GM12878 (cell line): ENCODE measurements around the gene WIPF2. TPM values are rescaled to one million over a fixed set of nuclear protein-coding genes. Genes with fewer than 3 reads are reported as not detected.

ENCODE experiments used
- ATAC-seq: fragments of 200-7000 bp; cut with Tn5 transposase; 3 replicates; pipeline ENCODE4 v1.9.1; 2020; ENCODE audit warnings: mild to moderate bottlenecking, moderate library complexity
- BruUV-seq: library from RNA; stranded (reverse); fragments of 400-500 nt; replicated peaks from 2 replicates; lab custom pipeline; 2021; lab: Mats Ljungman, UMichigan
- CTCF ChIA-PET: fragments of 300-600 bp; sonication (Branson Sonifier 250); formaldehyde crosslinking; extraction: SDS; loops from one replicate; lab custom pipeline; 2021; ENCODE audit warnings: inconsistent platforms; lab: Yijun Ruan, JAX
- POLR2A ChIA-PET: fragments of 350-600 bp; formaldehyde crosslinking; extraction: SDS; loops from one replicate; lab custom pipeline; 2021; ENCODE audit warnings: inconsistent platforms; lab: Charles Lee
- RAD21 ChIA-PET: fragments of 300-600 bp; sonication (Branson Sonifier 250); formaldehyde crosslinking; loops from one replicate; lab custom pipeline; 2023; ENCODE audit warnings: antibody characterized with exemption; ENCODE audit not compliant: unreplicated experiment; lab: Charles Lee
- SMC1A ChIA-PET: fragments of 300-600 bp; sonication (Branson Sonifier 250); formaldehyde crosslinking; loops from one replicate; lab custom pipeline; 2023; ENCODE audit not compliant: unreplicated experiment, uncharacterized antibody; lab: Charles Lee
- DNase-seq: peaks from one replicate; pipeline ENCODE4 v3.0.0-alpha.2; 2011; ENCODE audit warnings: low read depth, low spot score
- FAIRE-seq: peaks from 3 replicates; lab custom pipeline; 2011; peaks lifted over from hg19 to GRCh38; lab: Jason Lieb, UNC
- H2AFZ ChIP-seq: 2 replicates; pipeline ENCODE4 v1.6.0; 2011; ENCODE audit warnings: low read depth, low read length, control low read depth; ENCODE audit not compliant: control insufficient read depth
- H3K27ac ChIP-seq: 2 replicates; pipeline ENCODE4 v1.5.1; 2011; ENCODE audit warnings: control low read depth; ENCODE audit not compliant: control insufficient read depth, insufficient read depth
- H3K27me3 ChIP-seq, 2 experiments: replicated peaks in 1 of 2; 2 replicates each; pipeline versions ENCODE4 v1.6.0 to v1.6.1; 2011; ENCODE audit warnings: low read length in 1 of 2; ENCODE audit not compliant: control insufficient read depth in 2 of 2, insufficient read depth in 2 of 2
- H3K36me3 ChIP-seq, 2 experiments: 2 replicates each; pipeline ENCODE4 v1.5.1; 2011; ENCODE audit warnings: low read length in 1 of 2; ENCODE audit not compliant: control insufficient read depth in 2 of 2, insufficient read depth in 2 of 2
- H3K4me1 ChIP-seq: 2 replicates; pipeline ENCODE4 v1.6.1; 2011; ENCODE audit warnings: mild to moderate bottlenecking, low read length, moderate library complexity, mixed read lengths; ENCODE audit not compliant: control insufficient read depth, insufficient read depth
- H3K4me2 ChIP-seq: 2 replicates; pipeline ENCODE4 v1.6.0; 2011; ENCODE audit warnings: control low read depth; ENCODE audit not compliant: control insufficient read depth, insufficient read depth
- H3K4me3 ChIP-seq: fragments of 200-600 bp; sonication (generic); 2 replicates; pipeline ENCODE4 v1.5.1; 2016
- H3K79me2 ChIP-seq: 2 replicates; pipeline ENCODE4 v1.6.0; 2011; ENCODE audit warnings: low read length; ENCODE audit not compliant: control insufficient read depth, insufficient read depth
- H3K9ac ChIP-seq: 2 replicates; pipeline ENCODE4 v1.8.0; 2011; ENCODE audit warnings: low read length, control low read depth, mixed read lengths; ENCODE audit not compliant: control insufficient read depth, insufficient read depth
- H3K9me3 ChIP-seq: replicated peaks from 3 replicates; pipeline ENCODE4 v1.5.1; 2011; ENCODE audit warnings: mild to moderate bottlenecking, low read length; ENCODE audit not compliant: control insufficient read depth, insufficient read depth
- H4K20me1 ChIP-seq: 2 replicates; pipeline ENCODE4 v1.6.0; 2011; ENCODE audit not compliant: control insufficient read depth, insufficient read depth
- HDAC6 ChIP-seq: fragments of 200-600 bp; sonication (generic); IDR thresholded peaks from one replicate; pipeline ENCODE4 v1.8.0; 2017; ENCODE audit warnings: antibody characterized with exemption; ENCODE audit not compliant: unreplicated experiment
- HSF1 ChIP-seq: fragments of 150-350 bp; IDR thresholded peaks from 2 replicates; pipeline ENCODE4 v1.6.1; 2014; ENCODE audit warnings: mild to moderate bottlenecking, low read depth, low read length
- MEF2B ChIP-seq: fragments of 450-650 bp; IDR thresholded peaks from 2 replicates; pipeline ENCODE4 v1.6.1; 2018; ENCODE audit warnings: mild to moderate bottlenecking, moderate library complexity; ENCODE audit not compliant: partially characterized antibody, poor library complexity, severe bottlenecking
- MTA2 ChIP-seq: fragments of 450-650 bp; IDR thresholded peaks from 2 replicates; pipeline ENCODE4 v1.6.1; 2016; ENCODE audit warnings: low read depth, mild to moderate bottlenecking, moderate library complexity
- RAD51 ChIP-seq: fragments of 450-650 bp; IDR thresholded peaks from 2 replicates; pipeline ENCODE4 v1.6.1; 2016; ENCODE audit warnings: moderate library complexity, mild to moderate bottlenecking, inconsistent platforms
- RFX5 ChIP-seq: IDR thresholded peaks from 2 replicates; pipeline ENCODE4 v1.6.1; 2011; ENCODE audit warnings: low read depth, low read length, improper control_type of control experiment
- SKIL ChIP-seq: fragments of 450-650 bp; IDR thresholded peaks from 2 replicates; pipeline ENCODE4 v1.6.1; 2017; ENCODE audit warnings: mild to moderate bottlenecking, low read depth, inconsistent platforms; ENCODE audit not compliant: poor library complexity, severe bottlenecking
- SREBF1 ChIP-seq: IDR thresholded peaks from 2 replicates; pipeline ENCODE4 v1.6.1; 2012; ENCODE audit warnings: mild to moderate bottlenecking, low read length
- TBL1XR1 ChIP-seq: IDR thresholded peaks from 2 replicates; pipeline ENCODE4 v1.6.1; 2012; ENCODE audit warnings: low read depth, low read length, improper control_type of control experiment
- TCF7 ChIP-seq: IDR thresholded peaks from 2 replicates; pipeline ENCODE4 v1.6.1; 2014; ENCODE audit warnings: antibody characterized with exemption, borderline replicate concordance
- ZNF384 ChIP-seq: IDR thresholded peaks from 2 replicates; pipeline ENCODE4 v1.6.1; 2012; ENCODE audit warnings: low read depth, mild to moderate bottlenecking, low read length, improper control_type of control experiment, borderline replicate concordance
- ZNF622 ChIP-seq: fragments of 450-650 bp; IDR thresholded peaks from 2 replicates; pipeline ENCODE4 v1.6.1; 2017; ENCODE audit warnings: mild to moderate bottlenecking, inconsistent platforms
- WGBS: methylation state at CpG from one replicate; pipeline ENCODE4 v1.1.6; 2016; ENCODE audit warnings: low lambda C conversion rate; ENCODE audit not compliant: insufficient replicate concordance, insufficient coverage; ENCODE audit errors: missing lambda C conversion rate; 5-methylcytosine and 5-hydroxymethylcytosine counted together
- in situ Hi-C: fragments of 300-500 bp; cut with MboI; formaldehyde crosslinking; loops from 9 replicates; pipeline ENCODE4 v1.14.3; 2018; ENCODE audit warnings: mixed read lengths
- intact Hi-C: fragments of 100-400 bp; cut with micrococcal nuclease; formaldehyde crosslinking; loops from one replicate; pipeline ENCODE4 v1.14.2; 2022; ENCODE audit not compliant: unreplicated experiment
- polyA plus RNA-seq, 11 experiments: library from polyadenylated mRNA; depleted of rRNA in 4 of 11; unstranded in 6 of 11; stranded (reverse) in 5 of 11; fragments of >200 nt; fragmentation: Nextera tagmentation in 4 of 11; fragmentation: Illumina TruSeq in 1 of 11; extraction: Ambion mirVana in 4 of 11; extraction: Trizol in 1 of 11; gene quantifications; 1 replicate in 1 of 11; 2 replicates in 10 of 11; pipeline versions ENCODE4 v1.2.1 to v1.2.3, GENCODE V29; 2011 to 2016; ENCODE audit warnings: inconsistent platforms in 2 of 11, missing spikeins in 2 of 11, low read depth in 1 of 11
- total RNA-seq, 4 experiments: library from RNA; depleted of rRNA in 3 of 4; stranded (reverse); fragments of >200 nt in 3 of 4; fragmentation: Illumina TruSeq in 1 of 4; extraction: Trizol in 1 of 4; gene quantifications; 2 replicates each; pipeline versions ENCODE4 v1.2.1 to v1.2.3, GENCODE V29; 2013 to 2021

Gene WIPF2
- total and polyA plus RNA-seq, 10 of the 15 experiments (the other 5 are each of a cell fraction or from before 2014, with no cell fraction given), result 4.2 to 20.8 (median 7.1) TPM

DNA sequence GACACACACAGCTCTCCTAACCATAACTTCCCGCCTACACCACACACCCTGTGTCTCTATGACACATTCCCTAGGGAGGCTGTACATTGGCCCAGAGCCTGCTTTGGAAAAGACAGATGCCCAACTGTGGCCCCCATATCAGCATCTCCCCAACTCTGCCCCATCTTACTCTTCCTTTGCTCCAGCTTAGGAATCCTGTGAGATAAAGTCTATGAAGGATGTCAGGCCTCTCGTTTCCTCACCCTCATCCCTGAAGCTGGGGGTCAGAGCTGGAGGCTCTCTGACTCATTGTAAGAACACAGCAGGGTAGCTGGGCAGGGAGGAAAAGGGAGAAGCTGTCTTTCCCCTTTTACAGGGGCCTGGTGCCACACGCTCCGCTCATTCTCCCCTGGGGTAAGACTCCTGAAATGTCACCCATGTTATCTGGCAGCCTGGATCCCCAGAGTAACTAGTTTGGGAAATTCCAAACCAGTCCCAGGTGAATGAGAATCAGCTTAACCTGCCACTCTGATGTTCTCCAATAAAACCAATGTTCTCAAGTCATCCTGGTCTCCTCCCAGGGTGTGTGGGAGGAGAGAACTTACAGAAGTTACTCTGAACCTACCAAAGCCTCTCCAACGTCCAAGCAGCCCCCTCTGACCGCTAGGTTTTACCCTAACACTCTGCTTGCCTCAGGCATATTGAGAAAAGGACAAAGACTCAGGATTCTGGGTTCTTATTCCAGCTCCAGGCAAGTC lies 39.0 kb upstream of the WIPF2 start:
- Histone ChIP-seq H2AFZ (no peak overlapping the region), H3K4me3 (no peak overlapping the region), H3K9me3 (no peaks in the 10 kb centered on the region), H3K79me2 (no peaks in the 10 kb centered on the region), H3K9ac (no peak overlapping the region), H3K27ac (no peak overlapping the region), H4K20me1 (no peaks in the 10 kb centered on the region), H3K4me2 (no peak overlapping the region), H3K27me3 (no peaks in the 10 kb centered on the region), H3K36me3 (peaks cover 0 to 4% of the 10 kb centered on the region in 2 experiments; a peak in 2 of 4 replicates), H3K4me1 (peaks cover 4% of the 10 kb centered on the region)
- intact Hi-C loops, result no loop called here
- CTCF ChIA-PET, result interaction anchor here (1.0 to 1.8 kb wide), 4 partner anchors 12 to 70 kb away, joined by 3 to 6 read pairs (median 4); no protein-coding TSS in a partner anchor
- RAD21 ChIA-PET, result interaction anchor here (1.7 to 2.2 kb wide), 2 partner anchors 12 to 69 kb away, joined by 3 to 6 read pairs; no protein-coding TSS in a partner anchor
- no peak for ATAC-seq
- TF ChIP-seq MTA2 (no peak), MEF2B (peak; percentile 24)
- WGBS, result 54% methylated on average over 6 of the region's 6 CpGs
- no peak for DNase-seq
- no peak for FAIRE-seq
- SMC1A ChIA-PET, result interaction anchor here (0.9 to 2.2 kb wide), 3 partner anchors 11 to 67 kb away, joined by 3 to 7 read pairs (median 6); no protein-coding TSS in a partner anchor
- in situ Hi-C loops, result no loop called here
- BruUV-seq, result no TSS peak
- POLR2A ChIA-PET, result interaction anchor here (0.5 to 1.8 kb wide), 5 partner anchors 9 to 136 kb away, joined by 3 to 7 read pairs (median 4); no protein-coding TSS in a partner anchor

DNA sequence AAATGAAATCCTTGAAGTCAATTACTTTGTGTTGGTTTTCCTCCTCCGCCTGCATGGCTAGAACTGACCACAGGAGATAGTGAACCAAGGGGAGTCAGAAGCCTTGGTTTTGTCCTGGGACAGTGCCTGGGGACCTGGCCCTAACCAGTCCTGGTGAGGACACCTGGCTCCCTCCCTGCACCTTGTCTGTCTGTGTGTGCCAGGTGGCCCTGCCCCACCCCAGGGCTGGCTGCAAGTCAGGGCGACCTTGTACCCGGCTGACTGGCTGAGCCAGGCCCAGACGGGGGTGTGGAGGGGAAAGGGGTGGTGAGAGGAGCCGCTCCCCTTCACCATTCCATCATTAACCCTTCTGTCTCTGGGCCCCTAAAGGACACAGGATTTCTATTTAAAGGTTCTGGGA lies 38.4 kb upstream of the WIPF2 start:
- Histone ChIP-seq H3K4me1 (peaks cover 4% of the 10 kb centered on the region), H3K9me3 (no peaks in the 10 kb centered on the region), H3K79me2 (no peaks in the 10 kb centered on the region), H3K4me2 (no peak overlapping the region), H3K27ac (no peak overlapping the region), H3K9ac (no peak overlapping the region), H4K20me1 (no peaks in the 10 kb centered on the region), H3K36me3 (peaks cover 0 to 4% of the 10 kb centered on the region in 2 experiments; a peak in 2 of 4 replicates), H2AFZ (no peak overlapping the region), H3K4me3 (no peak overlapping the region), H3K27me3 (no peaks in the 10 kb centered on the region)
- POLR2A ChIA-PET, result interaction anchor here (1.8 kb wide), 1 partner anchor 9 kb away, joined by 5 read pairs; no protein-coding TSS in a partner anchor
- DNase-seq (no peak), ATAC-seq (no peak), FAIRE-seq (no peak)
- SMC1A ChIA-PET, result interaction anchor here (0.9 to 2.2 kb wide), 2 partner anchors 10 to 67 kb away, joined by 6 to 7 read pairs; no protein-coding TSS in a partner anchor
- intact Hi-C loops (no loop called here), in situ Hi-C loops (no loop called here)
- BruUV-seq, result no TSS peak
- 80% methylated on average over 5 of the region's 5 CpGs for WGBS
- CTCF ChIA-PET, result interaction anchor here (1.3 to 1.8 kb wide), 2 partner anchors 68 to 69 kb away, joined by 4 read pairs; no protein-coding TSS in a partner anchor
- RAD21 ChIA-PET, result no interaction called here
- no peak for TF ChIP-seq TCF7
- no peak for TF ChIP-seq ZNF384
- no peak for TF ChIP-seq SKIL
- TF ChIP-seq SREBF1, result no peak
- no peak for TF ChIP-seq TBL1XR1
- no peak for TF ChIP-seq RAD51
- TF ChIP-seq HSF1, result no peak
- no peak for TF ChIP-seq ZNF622
- TF ChIP-seq HDAC6, result no peak
- no peak for TF ChIP-seq RFX5
